ENCODE measurements around the gene SLC38A3.
"Not testable (repeated sequence)": the region's sequence is repeated elsewhere in the genome, so short reads cannot be mapped to it uniquely, and the experiment has no call there.

The SLC38A3 gene

DNA sequence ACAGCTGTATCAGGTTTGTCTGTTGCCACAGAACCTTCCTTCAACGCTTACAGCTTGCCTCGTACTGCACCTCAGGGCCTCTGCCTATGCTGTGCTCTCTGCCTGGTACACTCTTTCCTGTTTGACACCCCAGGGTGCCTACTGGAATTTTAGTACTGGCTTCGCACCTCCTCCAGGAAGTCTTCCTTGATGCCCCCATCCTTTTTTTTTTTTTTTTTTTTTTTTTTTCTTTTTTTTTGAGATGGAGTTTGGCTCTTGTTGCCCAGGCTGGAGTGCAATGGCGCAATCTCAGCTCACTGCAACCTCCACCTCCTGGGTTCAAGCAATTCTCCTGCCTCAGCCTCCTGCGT is 6.3 kb downstream of the SLC38A3 start:
- DNase-seq (ENCODE audit: low read depth): not testable (repeated sequence)

DNA sequence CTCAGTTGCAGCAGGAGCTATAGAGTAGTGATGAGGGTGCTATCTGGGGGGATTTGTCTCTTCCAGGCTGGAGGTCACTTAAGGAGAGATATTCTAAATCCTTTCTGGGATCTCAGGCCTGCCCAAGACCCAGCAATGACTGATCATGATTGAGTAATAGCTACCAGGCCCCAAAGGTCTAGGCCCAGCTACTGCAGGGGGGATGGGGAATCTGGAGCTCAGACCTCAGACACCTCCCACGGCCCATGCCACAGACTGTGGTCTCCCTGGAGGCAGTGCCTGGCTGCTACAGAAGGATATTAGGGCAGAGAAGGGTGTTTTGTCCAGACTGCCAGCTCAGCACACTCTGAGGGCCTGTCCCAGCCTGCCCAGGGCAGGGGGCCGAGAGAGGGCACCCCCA is 6.9 kb downstream of the SLC38A3 start:
- no peak for DNase-seq (ENCODE audit: low read depth)

DNA sequence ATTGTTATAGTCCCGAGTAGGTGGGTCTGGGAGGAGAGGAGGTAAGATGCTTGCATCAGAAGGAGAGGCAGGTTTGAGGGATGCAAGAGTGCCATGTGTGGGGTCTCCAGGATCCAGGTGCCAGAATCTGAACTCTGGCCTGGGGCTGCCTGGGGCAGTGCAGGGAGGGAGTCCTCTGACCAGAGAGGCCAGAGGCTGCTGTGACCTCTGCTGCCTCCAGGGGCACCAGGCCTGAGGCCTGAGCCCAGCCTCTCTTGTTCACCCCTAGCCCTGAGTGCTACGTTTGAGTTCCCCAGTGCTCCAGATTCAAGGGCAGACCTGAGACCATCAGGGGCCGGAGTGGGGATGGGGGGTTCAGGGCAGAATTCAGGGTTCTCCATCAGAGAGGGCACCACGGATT is 7.4 kb downstream of the SLC38A3 start:
- no peak for DNase-seq (ENCODE audit: low read depth)

DNA sequence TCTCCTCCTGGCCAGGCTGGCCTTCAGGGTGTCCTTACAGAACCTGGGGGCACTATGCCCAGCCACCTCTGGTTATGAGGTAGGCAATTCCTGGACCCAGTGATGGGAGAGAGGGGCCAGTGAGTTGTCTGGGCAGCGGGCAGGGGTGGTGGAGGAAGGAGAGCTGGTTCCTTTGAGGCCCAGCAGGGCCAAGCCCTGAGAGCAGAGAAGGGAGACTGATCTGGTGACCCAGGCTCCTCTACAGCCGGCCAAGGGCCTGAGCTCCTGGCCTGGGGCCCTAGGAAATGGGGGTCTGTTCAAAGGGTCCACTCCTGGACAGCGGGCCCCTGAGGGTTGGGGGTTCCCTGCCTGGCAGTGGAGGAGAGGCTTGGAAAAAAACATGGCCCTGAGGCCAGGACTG is 7.9 kb downstream of the SLC38A3 start:
- no peak for DNase-seq (ENCODE audit: low read depth)

DNA sequence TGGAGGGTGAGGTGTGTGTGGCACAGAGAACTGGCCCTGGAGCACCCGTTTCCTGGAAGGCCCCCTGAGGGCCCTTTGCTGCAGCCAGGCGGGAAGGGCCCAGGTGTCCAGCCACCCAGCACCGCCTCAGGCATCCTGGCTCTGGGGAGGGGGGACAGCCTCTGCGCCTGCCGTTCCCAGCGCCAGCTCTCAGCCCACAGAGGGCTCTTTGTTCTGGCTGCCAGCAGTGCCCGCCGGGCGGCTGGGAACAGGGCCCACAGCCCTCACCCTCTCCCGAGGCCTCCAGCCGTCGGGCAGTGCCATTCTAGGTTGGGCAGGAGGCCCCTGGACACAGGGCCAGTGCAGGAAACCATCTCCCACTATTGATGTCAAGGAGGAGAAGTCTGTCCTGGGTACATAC is 8.3 kb downstream of the SLC38A3 start:
- DNase-seq (ENCODE audit: low read depth): no peak

DNA sequence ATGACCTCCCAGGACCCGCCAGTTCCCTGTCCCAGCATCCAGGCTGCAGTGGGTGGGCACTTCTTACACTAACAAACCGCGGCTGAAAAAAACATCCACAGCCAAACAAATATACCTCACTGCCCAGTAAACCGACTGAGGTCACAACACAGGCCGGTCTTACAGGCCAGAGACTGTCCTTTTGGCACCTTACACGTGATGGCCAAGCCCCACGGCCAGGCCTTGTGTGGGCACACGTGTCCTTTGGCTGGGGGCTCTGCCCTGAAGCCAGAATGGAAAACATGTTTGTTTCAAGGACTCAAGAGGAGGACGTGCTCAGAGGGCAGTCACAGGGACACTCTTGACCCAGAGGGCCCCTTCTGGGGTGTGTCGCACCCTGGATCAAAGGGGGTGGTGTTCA is 9.8 kb downstream of the SLC38A3 start:
- DNase-seq (ENCODE audit: low read depth): no peak

DNA sequence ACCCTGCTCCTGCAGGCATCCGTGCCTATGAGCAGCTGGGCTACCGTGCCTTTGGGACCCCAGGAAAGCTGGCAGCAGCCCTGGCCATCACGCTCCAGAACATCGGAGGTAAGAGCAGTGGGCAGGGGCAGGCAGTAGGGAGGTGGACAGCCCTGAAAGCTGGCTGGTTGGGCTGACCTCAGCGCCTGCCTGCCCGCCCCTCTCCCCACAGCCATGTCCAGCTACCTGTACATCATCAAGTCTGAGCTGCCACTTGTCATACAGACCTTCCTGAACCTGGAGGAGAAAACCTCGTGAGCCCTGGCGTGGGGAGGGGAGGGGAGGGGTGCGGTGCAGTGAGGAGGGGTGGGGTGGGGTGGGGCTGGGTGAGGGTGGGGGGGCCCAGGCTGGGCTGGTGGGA is 10.5 kb downstream of the SLC38A3 start:
- DNase-seq (ENCODE audit: low read depth): no peak

DNA sequence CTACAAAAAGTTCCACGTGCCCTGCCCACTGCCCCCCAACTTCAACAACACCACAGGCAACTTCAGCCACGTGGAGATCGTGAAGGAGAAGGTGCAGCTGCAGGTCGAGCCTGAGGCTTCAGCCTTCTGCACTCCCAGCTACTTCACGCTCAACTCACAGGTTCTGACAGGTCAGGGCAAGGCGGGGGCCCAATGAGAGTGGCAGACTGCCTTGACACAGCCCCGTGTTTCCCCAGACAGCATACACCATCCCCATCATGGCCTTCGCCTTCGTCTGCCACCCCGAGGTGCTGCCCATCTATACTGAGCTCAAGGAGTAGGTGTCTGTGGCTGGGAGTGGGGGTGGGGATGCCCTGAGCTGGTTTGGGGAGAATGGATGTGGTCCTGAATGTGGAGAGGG is 12.6 kb downstream of the SLC38A3 start:
- no peak for DNase-seq (ENCODE audit: low read depth)

DNA sequence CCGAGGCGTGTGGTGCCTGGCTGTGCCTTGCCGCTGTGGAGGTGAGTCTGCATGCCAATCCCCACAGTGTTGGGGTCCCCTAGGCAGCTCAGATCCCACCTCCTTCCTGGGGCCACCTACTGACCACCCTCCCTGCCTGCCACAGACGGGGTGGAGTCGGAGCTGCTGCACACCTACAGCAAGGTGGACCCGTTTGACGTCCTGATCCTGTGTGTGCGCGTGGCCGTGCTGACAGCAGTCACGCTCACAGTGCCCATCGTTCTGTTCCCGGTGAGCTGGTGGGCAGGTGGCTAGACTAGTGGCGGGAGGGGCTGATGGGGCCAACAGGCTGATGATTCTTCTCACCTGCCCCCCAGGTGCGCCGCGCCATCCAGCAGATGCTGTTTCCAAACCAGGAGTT is 13.4 kb downstream of the SLC38A3 start:
- DNase-seq (ENCODE audit: low read depth): no peak

DNA sequence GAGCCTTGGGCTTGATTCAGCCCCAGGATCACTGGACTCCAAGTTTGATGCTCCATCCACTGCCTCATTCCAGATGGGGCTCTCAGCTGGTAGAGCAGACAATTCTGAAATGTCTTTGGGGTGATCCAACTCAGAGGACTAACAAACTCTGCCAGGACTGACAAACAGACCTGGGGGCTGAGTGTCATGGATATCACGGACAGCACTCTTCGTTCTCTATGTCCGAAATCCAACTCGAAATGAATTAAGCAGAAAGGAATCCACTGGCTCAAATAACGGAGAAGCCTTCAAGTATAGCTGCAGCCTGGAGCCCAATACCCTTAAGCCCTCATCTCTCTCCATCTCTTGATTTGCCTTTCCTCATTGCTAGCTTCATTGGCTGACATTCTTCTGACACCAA is 14.2 kb downstream of the SLC38A3 start:
- DNase-seq (ENCODE audit: low read depth): no peak

DNA sequence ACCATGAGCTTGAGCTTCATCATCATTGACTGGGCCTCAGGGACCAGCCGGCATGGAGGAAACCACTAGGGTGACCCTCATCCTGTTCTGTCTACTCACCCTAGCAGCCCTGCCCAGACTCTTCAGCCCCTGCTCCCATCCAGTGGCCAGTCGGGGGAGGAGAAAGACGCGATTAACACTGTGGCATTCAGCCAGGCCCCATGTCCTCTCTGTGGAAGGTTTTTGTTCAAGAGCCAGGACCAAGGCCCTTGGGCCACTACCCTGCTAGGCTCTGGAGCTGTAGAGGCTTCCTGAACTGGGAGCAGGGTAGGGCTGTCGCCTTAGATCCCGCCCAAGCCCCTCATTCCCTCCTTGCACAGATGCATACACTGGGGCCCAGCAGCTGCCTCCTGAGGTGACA is 15.0 kb downstream of the SLC38A3 start:
- DNase-seq (ENCODE audit: low read depth): no peak

DNA sequence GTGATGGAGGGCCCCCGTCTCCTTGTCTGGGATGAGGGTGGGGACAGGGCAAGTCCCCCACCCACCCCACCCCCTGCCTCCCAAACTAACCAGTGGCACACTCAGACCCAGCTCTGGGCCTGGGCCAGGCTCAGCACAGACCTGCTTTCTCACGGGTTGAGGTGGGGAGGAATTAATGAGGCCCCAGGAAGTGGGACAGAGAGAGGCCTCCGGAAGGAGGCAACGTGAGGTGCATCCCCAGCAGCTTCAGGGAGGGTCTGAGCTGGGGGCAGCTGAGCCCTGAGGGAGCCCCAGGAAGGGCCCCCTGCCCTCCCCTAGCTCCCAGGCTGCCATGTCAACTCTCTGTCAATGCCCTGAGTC is 16.0 kb downstream of the SLC38A3 start:
- no peak for DNase-seq (ENCODE audit: low read depth)

DNA sequence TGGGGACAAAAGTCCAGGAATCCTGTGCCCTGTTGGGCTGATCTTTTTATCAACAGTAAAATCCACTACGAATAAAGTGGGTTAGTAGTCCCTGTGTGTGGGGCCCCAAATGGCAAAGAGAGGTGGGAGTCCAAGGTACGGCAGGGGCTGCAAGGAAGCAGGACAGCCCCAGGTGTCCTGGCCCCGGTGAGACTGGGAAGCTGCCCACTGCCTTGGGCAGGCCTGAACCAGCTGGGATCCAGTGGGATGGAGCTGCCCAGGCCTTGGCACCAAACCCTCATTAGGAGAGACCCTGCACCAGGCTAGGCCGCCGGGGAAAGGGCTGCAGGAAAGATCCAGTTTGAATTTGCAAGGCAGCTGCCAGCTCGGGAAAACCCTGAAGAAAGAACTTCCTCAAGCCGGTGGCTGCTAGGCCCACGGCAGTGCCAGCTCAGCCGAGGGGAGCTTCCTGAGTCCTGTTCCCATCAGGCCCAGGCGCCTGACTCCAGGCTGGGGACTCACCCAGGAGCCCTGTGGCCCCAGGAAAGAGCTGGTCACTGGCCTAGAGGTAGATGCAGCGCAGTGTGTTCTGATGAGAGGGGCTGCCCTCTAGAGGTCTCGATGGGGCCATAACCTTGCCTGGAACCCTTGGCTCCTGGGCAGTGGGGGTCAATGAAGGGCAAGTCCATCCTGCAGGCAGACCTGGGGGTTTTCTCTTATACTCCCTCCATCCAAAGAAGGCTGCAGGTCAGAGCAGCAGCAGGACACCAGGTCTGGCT is 16.5 kb downstream of the SLC38A3 start:
- no peak for DNase-seq (ENCODE audit: low read depth)

DNA sequence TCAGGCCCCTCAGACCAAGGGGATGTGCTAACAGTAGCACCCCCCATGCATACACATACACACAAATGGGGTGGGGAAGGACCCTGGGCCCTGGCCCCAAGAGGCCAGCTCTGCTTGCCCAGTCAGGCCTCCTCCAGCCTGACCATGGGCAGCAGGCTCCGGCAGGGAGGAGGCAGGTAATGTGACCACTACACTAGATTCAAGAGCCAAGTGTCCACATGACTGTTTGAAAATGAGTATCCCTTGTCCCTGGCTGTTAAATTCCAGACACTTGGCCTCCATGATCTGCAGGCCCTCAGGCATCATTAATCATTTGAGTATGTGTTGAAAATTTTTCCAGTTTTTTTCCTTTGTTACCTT is 17.1 kb downstream of the SLC38A3 start:
- DNase-seq (ENCODE audit: low read depth): no peak

DNA sequence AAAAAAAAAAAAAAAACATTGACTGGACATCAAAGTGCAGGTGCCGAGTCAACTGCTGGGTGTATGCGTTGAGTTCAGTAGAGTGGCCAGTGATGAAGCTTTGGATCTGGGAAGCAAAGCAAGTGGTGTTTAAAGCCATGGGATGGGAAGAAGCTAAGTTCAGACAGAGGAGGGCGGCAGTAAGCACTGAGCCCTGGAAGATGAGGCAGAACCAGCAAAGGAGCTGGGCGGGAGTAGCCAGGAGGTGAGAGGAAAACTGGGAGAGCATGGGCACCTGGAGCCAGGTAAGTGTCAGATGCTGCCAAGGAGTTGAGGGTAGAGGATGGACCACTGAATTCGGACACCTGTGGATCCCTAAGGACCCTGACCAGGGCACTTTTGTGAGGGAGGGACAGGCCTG is 19.6 kb downstream of the SLC38A3 start:
- no peak for DNase-seq (ENCODE audit: low read depth)

DNA sequence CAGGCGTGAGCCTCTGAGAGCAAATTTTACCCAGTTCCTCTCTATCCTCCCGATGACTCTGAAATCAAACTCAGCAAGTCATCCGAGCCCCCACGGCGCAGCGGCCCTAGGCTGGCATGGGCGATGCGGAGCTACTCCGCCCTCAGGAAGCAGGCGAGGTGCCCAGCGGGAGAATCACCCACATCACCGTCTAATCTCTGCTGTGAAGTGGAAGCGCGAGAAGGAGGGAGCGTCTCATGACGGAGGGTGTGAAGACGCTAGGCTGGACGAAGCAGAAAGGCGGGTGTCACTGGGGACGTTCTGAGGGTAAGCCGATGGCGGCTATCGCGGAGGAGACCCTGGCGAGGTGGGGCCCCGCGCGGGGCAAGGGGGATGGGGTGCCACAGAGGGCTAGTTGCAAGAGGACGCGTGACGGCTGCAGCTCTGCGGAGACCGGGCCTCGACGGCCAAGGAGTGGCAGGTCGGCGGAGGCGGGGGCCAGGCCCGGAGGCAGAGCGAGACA is 21.9 kb downstream of the SLC38A3 start:
- DNase-seq (ENCODE audit: low read depth): no peak

DNA sequence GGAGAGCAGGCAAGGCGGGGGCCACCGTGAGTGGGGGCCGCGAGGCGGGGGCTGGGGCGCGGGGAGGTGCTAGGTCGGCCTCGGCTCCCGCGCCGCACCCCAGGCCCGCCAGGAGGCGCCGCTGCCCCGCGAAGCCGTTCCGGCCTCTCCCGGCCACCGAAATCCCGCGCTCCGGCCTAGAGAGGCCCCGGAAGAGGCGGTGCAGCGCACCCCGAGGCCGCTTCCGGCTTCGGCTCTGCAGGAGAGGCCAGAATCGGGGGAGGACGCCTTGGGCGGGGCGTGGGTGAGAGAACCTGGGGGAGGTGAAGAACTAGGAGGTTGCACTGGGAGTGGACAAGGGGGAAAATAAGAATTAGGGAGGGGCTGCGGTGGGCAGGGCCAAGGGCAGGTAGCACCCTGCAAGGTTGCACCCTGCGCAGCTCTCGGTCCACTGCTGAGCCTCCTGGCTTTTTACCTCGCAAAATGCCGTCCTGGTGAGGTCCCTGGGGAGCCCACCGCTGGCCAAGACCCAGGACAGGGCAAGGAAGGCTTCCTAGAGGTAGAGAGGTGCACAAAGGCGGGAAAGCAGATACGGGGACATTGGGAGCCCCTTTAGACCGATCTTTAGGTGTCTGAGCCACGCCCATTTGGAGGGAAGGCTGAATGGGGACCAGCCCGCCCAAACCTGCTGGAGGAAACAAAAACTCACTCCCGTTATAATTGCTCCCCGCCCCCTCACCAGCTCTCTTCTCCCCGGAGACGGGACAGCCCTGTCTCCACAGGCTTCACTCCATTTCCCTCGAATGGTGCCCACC is 22.5 kb downstream of the SLC38A3 start:
- DNase-seq (ENCODE audit: low read depth): no peak

DNA sequence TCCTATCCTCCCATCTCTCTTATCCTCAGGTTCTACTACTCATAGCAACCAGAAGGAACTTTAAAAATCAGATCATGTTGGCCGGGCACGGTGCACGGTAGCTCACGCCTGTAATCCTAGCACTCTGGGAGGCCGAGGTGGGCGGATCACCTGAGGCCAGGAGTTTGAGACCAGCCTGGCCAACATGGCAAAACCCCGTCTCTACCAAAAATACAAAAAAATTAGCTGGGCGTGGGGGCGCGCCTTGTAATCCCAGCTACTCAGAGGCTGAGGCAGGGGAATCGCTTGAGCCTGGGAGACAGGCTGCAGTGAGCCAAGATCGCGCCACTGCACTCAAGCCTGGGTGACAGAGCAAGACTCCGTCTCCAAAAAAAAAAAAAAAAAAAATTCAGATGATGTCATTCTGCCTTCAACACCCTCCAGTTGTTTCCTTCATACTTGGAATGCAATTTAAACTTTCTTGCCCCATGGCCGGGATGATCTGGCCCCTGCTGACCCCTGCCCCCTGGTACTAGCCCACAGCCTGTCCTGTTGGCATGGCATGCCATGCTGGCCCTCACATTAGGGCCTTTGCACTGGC is 23.2 kb downstream of the SLC38A3 start:
- DNase-seq (ENCODE audit: low read depth): not testable (repeated sequence)

DNA sequence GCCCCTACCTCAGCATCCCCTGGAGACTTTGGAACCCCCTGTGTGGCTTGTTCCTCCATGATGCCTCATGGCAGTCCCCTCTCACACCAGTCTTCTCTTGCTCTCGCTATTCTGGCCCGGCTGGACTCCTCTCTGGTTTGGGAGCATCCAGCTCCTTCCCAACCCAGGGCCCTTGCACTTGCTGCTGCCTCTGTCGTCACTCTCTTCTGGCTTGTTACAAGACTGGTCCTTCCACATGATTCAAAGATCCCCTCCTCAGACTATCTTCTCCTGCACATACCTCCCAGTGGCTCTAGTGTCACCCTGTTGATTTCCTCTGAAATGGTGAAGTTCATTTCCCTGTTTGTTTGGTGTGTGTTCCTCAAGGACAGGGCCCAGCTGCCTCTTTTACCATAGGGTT is 24.4 kb downstream of the SLC38A3 start:
- DNase-seq (ENCODE audit: low read depth): no peak

DNA sequence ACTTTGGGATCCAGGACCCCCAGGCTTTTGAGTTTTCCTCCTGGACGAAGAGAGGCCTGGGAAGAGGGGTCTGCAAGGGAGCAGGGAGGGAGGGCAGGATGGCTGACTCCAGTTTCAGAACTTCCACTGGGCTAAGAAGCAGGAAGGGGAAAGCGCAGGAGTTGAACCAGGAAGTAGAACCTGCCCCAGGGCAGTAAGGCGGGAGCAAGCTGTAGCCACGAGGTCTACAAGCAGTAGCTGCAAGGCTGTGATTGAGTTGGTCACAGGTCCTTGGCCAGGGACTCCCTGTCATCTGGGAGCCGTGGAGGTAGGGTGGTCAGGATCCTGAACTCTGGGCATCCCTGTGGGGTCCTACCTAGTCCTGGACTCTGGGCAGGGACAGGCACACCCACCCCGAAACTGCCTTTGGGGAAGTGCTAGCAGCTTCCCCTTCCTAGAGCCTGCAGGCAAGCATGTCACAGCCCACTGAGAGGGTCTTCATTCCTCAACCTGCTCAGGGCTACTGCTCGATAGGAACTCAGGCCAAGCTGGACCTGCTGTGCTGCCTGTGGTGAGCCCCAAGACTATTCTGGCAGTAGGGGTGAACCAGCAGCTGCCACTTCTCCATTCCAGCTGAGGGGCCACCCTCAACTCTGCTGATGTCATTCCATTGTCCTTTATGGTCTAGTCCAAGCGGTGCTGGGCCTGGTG is 25.2 kb downstream of the SLC38A3 start:
- no peak for DNase-seq (ENCODE audit: low read depth)

DNA sequence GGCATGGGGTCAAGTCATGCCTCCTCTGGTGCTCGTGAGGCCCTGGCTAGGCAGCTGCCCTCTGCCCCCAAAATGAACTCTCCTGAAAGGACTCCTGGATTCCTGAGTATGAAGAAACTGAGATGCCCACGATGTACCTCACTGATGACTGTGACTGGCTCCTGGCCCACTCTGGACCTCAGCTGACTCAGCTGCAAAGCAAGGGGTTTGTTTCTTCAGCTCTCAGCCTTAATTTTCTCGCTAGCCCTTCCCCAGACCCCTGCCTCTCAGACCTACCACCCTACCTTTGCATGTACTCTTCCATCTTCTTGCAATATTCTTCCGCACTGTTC is 25.7 kb downstream of the SLC38A3 start:
- no peak for DNase-seq (ENCODE audit: low read depth)

DNA sequence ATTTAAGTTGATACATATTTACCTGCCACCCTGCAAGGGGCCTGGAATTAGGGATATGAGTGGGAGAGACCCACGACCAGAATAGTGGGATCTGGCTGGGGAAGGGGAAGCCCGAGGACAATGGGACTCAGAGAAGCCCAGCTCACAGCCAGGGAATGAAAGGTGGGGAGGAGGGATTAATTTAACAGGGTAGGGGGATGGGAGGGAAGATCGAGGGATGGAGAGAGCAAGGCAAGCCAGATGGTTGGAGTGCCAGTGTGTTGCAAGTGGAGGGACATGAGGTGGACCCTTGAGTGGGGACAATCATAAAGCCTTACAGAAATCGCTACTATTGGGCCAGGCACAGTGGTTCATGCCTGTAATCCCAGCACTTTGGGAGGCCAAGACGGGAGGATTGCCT is 26.5 kb downstream of the SLC38A3 start:
- DNase-seq (ENCODE audit: low read depth): no peak

DNA sequence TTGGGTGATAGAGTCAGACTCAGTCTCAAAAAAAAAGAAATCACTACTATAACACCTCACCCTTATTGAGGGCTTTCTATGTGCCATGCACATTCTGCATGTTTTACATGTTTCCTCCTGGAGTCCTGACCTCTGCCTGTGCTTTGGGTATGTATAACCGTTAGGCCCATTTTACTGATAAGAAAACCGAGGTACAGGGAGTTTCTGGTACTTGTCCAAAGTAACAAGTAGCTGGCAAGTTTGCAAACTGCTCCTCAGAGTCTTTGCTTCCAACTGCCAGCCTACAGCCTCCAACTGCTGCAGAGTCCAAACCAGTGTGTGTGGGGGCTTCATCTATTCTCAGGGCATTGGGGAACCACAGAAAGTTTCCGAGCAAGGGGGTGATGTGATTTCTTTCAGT is 27.2 kb downstream of the SLC38A3 start:
- no peak for DNase-seq (ENCODE audit: low read depth)

Measured in non-pigmented ciliary epithelial cell (primary cell).